SK-N-SH treated with all-trans-retinoic acid at 6 μM for 48 hours (cell line): Measurements from ENCODE around the gene NAA10.

Experiments
- ATAC-seq: fragments of 200-7000 bp; cut with Tn5 transposase; 3 replicates; pipeline ENCODE4 v1.9.1; 2020; ENCODE audit warnings: mild to moderate bottlenecking, moderate library complexity
- ARNTL ChIP-seq: fragments of 450-650 bp; formaldehyde crosslinking; IDR thresholded peaks from 2 replicates; pipeline ENCODE4 v1.5.0; 2020; ENCODE audit warnings: low read depth, mild to moderate bottlenecking, moderate library complexity, borderline replicate concordance
- BACH2 ChIP-seq: fragments of 250-450 bp; sonication (Bioruptor Pico); IDR thresholded peaks from 2 replicates; pipeline ENCODE4 v1.9.0; 2021; ENCODE audit warnings: mild to moderate bottlenecking, borderline replicate concordance
- CSDC2 ChIP-seq: fragments of 250-450 bp; sonication (Bioruptor Pico); IDR thresholded peaks from 2 replicates; pipeline ENCODE4 v1.5.0; 2020; ENCODE audit warnings: mild to moderate bottlenecking, moderate library complexity
- GLIS3 ChIP-seq: fragments of 250-450 bp; sonication (Bioruptor Pico); IDR thresholded peaks from 2 replicates; pipeline ENCODE4 v1.5.0; 2020; ENCODE audit warnings: mild to moderate bottlenecking, moderate library complexity
- ISL1 ChIP-seq: fragments of 250-450 bp; sonication (Bioruptor Pico); IDR thresholded peaks from 2 replicates; pipeline ENCODE4 v2.1.2; 2022; ENCODE audit warnings: mild to moderate bottlenecking, moderate library complexity
- OSR1 ChIP-seq: fragments of 250-450 bp; sonication (Bioruptor Pico); IDR thresholded peaks from 2 replicates; pipeline ENCODE4 v1.8.0; 2022; ENCODE audit warnings: moderate library complexity, mild to moderate bottlenecking, inconsistent platforms
- PPARA ChIP-seq: fragments of 250-450 bp; sonication (Bioruptor Pico); IDR thresholded peaks from 2 replicates; pipeline ENCODE4 v1.5.0; 2020; ENCODE audit warnings: mild to moderate bottlenecking, borderline replicate concordance
- RARB ChIP-seq: fragments of 250-450 bp; sonication (Bioruptor Pico); IDR thresholded peaks from 2 replicates; pipeline ENCODE4 v1.8.0; 2021; ENCODE audit warnings: mild to moderate bottlenecking, moderate library complexity
- SNAI2 ChIP-seq: fragments of 250-450 bp; sonication (Bioruptor Pico); IDR thresholded peaks from 2 replicates; pipeline ENCODE4 v1.5.0; 2020; ENCODE audit warnings: mild to moderate bottlenecking, moderate library complexity
- TCF4 ChIP-seq: fragments of 250-450 bp; sonication (Bioruptor Pico); IDR thresholded peaks from 2 replicates; pipeline ENCODE4 v1.8.0; 2021; ENCODE audit warnings: mild to moderate bottlenecking, moderate library complexity, borderline replicate concordance
- ZC3H10 ChIP-seq: fragments of 250-450 bp; sonication (Bioruptor Pico); IDR thresholded peaks from 2 replicates; pipeline ENCODE4 v1.5.1; 2021; ENCODE audit warnings: mild to moderate bottlenecking, moderate library complexity
- ZFP3 ChIP-seq: fragments of 250-450 bp; sonication (Bioruptor Pico); IDR thresholded peaks from 2 replicates; pipeline ENCODE4 v1.5.0; 2020; ENCODE audit warnings: mild to moderate bottlenecking, moderate library complexity
- ZFP30 ChIP-seq: fragments of 450-650 bp; formaldehyde crosslinking; IDR thresholded peaks from 2 replicates; pipeline ENCODE4 v1.5.0; 2022; ENCODE audit warnings: mild to moderate bottlenecking, moderate library complexity
- ZNF565 ChIP-seq: fragments of 450-650 bp; formaldehyde crosslinking; conservative IDR thresholded peaks from 2 replicates; pipeline ENCODE4 v1.5.0; 2020; ENCODE audit warnings: low read depth, mild to moderate bottlenecking, moderate library complexity
- ZNF70 ChIP-seq: fragments of 450-650 bp; formaldehyde crosslinking; IDR thresholded peaks from 2 replicates; pipeline ENCODE4 v1.5.0; 2020; ENCODE audit warnings: mild to moderate bottlenecking, moderate library complexity
- ZNF8 ChIP-seq: fragments of 450-650 bp; formaldehyde crosslinking; IDR thresholded peaks from 2 replicates; pipeline ENCODE4 v1.5.0; 2020; ENCODE audit warnings: mild to moderate bottlenecking, moderate library complexity
- TF ChIP-seq, protein P1 (sequence below): fragments of 250-450 bp; sonication (Bioruptor Pico); IDR thresholded peaks from 2 replicates; pipeline ENCODE4 v1.5.0; 2020; ENCODE audit warnings: mild to moderate bottlenecking, moderate library complexity
- TF ChIP-seq, protein P2 (sequence below): fragments of 250-450 bp; sonication (Bioruptor Pico); IDR thresholded peaks from 2 replicates; pipeline ENCODE4 v1.5.1; 2021; ENCODE audit warnings: mild to moderate bottlenecking, moderate library complexity
- TF ChIP-seq, protein P3 (sequence below): fragments of 250-450 bp; sonication (Bioruptor Pico); IDR thresholded peaks from 2 replicates; pipeline ENCODE4 v1.8.0; 2021; ENCODE audit warnings: low read depth, mild to moderate bottlenecking, moderate library complexity, borderline replicate concordance
- TF ChIP-seq, protein P4 (sequence below): fragments of 250-450 bp; sonication (Bioruptor Pico); IDR thresholded peaks from 2 replicates; pipeline ENCODE4 v1.8.0; 2020; ENCODE audit warnings: mild to moderate bottlenecking, moderate library complexity, borderline replicate concordance
- TF ChIP-seq, protein P5 (sequence below): fragments of 250-450 bp; sonication (Bioruptor Pico); IDR thresholded peaks from 2 replicates; pipeline ENCODE4 v1.5.1; 2020; ENCODE audit warnings: low read depth, mild to moderate bottlenecking, moderate library complexity

The NAA10 gene

GRCh38 chrX:153934148-153934761, 582 bp downstream of the NAA10 start:
- no peak for TF ChIP-seq ZFP30 (CRISPR knock-in tag)
- TF ChIP-seq, all 23 proteins: peak for 0
- ATAC-seq = peak; percentile 27

DNA sequence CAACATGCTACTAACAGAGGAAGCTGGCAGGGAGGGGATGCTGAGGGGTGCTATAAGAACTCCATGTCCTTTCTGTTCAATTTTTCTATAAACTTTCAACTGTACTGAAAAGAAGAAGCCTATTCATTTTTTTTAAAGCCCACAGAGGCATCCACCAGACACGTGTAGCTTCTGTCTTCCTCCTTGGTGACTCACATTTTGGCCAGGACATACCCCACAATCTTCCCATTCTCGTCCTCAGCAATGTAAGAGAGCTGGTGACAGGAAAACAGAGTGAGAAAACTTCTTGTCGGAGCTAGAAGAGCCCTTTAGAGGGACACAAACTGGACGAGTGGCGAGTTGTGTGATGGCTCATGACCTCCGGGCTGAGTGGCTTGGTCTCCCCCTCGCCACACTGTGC, 1.1 kb downstream of the NAA10 start:
- peak; percentile 10; the same call in 2 of the 3 replicates for ATAC-seq

DNA sequence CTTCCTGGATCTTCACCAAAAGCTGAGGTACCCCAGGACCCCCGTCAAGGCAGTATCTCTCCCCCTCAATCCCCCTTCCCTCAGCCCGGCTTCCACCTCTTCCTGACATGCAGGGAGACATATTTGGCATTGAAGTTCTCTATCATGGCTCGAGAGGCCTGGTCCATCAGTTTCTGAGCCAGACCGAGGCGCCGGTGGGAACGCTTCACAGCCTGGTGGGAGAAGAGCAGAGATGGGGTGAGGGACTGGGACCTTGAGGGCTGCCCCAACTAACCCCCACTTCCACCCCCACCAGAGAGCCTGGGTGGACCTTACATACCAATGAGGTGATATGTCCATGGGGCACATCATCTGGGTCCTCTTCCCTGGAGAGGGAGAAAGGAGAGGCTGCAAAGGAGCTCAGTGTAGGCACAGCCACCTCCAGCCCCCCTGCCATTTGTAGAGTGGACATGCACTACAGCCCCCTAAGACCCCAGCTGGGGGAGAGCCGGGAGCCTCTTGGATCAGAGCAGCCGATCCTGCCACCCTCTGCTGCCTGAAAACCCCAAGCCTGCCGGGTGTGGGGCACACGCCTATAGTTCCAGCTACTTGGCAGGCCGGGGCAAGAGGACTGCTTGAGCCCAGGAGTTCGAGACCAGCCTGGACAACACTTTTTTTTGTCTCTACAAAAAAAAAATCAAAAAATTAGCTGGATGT, 2.5 kb downstream of the NAA10 start:
- ATAC-seq = no peak
- no peak for TF ChIP-seq ZNF565 (CRISPR knock-in tag)

More for the DNA sequence above, 1.1 kb downstream of the NAA10 start:
- TF ChIP-seq, protein P1, sequence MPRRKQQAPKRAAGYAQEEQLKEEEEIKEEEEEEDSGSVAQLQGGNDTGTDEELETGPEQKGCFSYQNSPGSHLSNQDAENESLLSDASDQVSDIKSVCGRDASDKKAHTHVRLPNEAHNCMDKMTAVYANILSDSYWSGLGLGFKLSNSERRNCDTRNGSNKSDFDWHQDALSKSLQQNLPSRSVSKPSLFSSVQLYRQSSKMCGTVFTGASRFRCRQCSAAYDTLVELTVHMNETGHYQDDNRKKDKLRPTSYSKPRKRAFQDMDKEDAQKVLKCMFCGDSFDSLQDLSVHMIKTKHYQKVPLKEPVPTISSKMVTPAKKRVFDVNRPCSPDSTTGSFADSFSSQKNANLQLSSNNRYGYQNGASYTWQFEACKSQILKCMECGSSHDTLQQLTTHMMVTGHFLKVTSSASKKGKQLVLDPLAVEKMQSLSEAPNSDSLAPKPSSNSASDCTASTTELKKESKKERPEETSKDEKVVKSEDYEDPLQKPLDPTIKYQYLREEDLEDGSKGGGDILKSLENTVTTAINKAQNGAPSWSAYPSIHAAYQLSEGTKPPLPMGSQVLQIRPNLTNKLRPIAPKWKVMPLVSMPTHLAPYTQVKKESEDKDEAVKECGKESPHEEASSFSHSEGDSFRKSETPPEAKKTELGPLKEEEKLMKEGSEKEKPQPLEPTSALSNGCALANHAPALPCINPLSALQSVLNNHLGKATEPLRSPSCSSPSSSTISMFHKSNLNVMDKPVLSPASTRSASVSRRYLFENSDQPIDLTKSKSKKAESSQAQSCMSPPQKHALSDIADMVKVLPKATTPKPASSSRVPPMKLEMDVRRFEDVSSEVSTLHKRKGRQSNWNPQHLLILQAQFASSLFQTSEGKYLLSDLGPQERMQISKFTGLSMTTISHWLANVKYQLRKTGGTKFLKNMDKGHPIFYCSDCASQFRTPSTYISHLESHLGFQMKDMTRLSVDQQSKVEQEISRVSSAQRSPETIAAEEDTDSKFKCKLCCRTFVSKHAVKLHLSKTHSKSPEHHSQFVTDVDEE = no peak
- TF ChIP-seq RARB (CRISPR knock-in tag) = no peak
- TF ChIP-seq ZNF8 = no peak
- TF ChIP-seq, protein P2, sequence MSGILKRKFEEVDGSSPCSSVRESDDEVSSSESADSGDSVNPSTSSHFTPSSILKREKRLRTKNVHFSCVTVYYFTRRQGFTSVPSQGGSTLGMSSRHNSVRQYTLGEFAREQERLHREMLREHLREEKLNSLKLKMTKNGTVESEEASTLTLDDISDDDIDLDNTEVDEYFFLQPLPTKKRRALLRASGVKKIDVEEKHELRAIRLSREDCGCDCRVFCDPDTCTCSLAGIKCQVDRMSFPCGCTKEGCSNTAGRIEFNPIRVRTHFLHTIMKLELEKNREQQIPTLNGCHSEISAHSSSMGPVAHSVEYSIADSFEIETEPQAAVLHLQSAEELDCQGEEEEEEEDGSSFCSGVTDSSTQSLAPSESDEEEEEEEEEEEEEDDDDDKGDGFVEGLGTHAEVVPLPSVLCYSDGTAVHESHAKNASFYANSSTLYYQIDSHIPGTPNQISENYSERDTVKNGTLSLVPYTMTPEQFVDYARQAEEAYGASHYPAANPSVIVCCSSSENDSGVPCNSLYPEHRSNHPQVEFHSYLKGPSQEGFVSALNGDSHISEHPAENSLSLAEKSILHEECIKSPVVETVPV (CRISPR knock-in tag) = no peak
- TF ChIP-seq GLIS3 (CRISPR knock-in tag) = no peak
- TF ChIP-seq, protein P3, sequence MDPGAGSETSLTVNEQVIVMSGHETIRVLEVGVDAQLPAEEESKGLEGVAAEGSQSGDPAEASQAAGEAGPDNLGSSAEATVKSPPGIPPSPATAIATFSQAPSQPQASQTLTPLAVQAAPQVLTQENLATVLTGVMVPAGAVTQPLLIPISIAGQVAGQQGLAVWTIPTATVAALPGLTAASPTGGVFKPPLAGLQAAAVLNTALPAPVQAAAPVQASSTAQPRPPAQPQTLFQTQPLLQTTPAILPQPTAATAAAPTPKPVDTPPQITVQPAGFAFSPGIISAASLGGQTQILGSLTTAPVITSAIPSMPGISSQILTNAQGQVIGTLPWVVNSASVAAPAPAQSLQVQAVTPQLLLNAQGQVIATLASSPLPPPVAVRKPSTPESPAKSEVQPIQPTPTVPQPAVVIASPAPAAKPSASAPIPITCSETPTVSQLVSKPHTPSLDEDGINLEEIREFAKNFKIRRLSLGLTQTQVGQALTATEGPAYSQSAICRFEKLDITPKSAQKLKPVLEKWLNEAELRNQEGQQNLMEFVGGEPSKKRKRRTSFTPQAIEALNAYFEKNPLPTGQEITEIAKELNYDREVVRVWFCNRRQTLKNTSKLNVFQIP (CRISPR knock-in tag) = no peak
- no peak for TF ChIP-seq OSR1 (CRISPR knock-in tag)
- no peak for TF ChIP-seq ZNF70 (CRISPR knock-in tag)
- TF ChIP-seq, all 23 proteins: peak for 0

DNA sequence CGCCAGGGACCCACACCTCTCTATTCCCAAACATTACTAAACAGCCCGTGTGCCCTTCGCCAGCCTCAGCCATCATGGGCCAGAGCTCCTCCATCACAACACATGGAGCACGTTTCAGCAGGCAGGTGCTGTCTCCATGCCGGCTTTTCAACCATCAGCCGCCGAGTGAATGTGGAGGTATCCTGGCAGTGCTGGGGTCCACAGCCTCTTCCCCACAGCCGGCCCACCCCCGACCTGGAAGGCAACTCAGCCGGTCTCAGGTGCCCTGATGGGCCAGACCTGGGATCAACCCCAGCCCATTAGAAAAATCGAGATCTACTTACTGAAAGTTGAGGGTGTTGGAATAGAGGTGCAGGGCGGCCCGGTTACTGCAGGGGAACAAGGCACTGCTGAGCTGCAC, 3.1 kb downstream of the NAA10 start:
- TF ChIP-seq ZFP30 (CRISPR knock-in tag) = no peak
- TF ChIP-seq ZNF70 (CRISPR knock-in tag) = no peak
- no peak for TF ChIP-seq ZC3H10 (CRISPR knock-in tag)
- no peak for TF ChIP-seq ARNTL (CRISPR knock-in tag)
- TF ChIP-seq, protein P1 = no peak
- TF ChIP-seq OSR1 (CRISPR knock-in tag) = no peak
- TF ChIP-seq, protein P4, sequence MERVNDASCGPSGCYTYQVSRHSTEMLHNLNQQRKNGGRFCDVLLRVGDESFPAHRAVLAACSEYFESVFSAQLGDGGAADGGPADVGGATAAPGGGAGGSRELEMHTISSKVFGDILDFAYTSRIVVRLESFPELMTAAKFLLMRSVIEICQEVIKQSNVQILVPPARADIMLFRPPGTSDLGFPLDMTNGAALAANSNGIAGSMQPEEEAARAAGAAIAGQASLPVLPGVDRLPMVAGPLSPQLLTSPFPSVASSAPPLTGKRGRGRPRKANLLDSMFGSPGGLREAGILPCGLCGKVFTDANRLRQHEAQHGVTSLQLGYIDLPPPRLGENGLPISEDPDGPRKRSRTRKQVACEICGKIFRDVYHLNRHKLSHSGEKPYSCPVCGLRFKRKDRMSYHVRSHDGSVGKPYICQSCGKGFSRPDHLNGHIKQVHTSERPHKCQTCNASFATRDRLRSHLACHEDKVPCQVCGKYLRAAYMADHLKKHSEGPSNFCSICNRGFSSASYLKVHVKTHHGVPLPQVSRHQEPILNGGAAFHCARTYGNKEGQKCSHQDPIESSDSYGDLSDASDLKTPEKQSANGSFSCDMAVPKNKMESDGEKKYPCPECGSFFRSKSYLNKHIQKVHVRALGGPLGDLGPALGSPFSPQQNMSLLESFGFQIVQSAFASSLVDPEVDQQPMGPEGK (CRISPR knock-in tag) = no peak
- no peak for TF ChIP-seq CSDC2
- TF ChIP-seq BACH2 (CRISPR knock-in tag) = no peak
- TF ChIP-seq RARB (CRISPR knock-in tag) = no peak
- TF ChIP-seq, protein P5, sequence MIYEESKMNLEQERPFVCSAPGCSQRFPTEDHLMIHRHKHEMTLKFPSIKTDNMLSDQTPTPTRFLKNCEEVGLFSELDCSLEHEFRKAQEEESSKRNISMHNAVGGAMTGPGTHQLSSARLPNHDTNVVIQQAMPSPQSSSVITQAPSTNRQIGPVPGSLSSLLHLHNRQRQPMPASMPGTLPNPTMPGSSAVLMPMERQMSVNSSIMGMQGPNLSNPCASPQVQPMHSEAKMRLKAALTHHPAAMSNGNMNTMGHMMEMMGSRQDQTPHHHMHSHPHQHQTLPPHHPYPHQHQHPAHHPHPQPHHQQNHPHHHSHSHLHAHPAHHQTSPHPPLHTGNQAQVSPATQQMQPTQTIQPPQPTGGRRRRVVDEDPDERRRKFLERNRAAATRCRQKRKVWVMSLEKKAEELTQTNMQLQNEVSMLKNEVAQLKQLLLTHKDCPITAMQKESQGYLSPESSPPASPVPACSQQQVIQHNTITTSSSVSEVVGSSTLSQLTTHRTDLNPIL = no peak
- no peak for TF ChIP-seq SNAI2 (CRISPR knock-in tag)
- TF ChIP-seq ZNF8 = no peak
- TF ChIP-seq ISL1 (CRISPR knock-in tag) = no peak
- TF ChIP-seq, protein P2 (CRISPR knock-in tag) = no peak
- TF ChIP-seq ZNF565 (CRISPR knock-in tag) = no peak
- TF ChIP-seq PPARA = no peak
- TF ChIP-seq ZFP3 = no peak
- TF ChIP-seq TCF4 (CRISPR knock-in tag) = no peak
- ATAC-seq = no peak
